K562 (cell line): ENCODE results near the gene DNALI1. TPM values are rescaled to one million over a fixed set of nuclear protein-coding genes. Genes with fewer than 3 reads are reported as not detected.

Experiments
- CBX8 ChIP-seq: fragments of 200-600 bp; sonication (generic); IDR thresholded peaks from 2 replicates; pipeline ENCODE4 v1.6.1; 2012; ENCODE audit warnings: borderline replicate concordance, mixed run types, low read depth, mild to moderate bottlenecking, moderate library complexity, mixed read lengths, low read length, control low read depth, inconsistent platforms; ENCODE audit not compliant: poor library complexity, severe bottlenecking; ENCODE audit errors: extremely low read depth
- CTCF ChIP-seq, 3 experiments: IDR thresholded peaks in 2 of 3; conservative IDR thresholded peaks in 1 of 3; 2 replicates each; pipeline ENCODE4 v1.5.1; 2011 to 2012; ENCODE audit warnings: low read length in 3 of 3, mild to moderate bottlenecking in 3 of 3, control low read depth in 2 of 3, improper control_type of control experiment in 1 of 3, inconsistent platforms in 1 of 3, low read depth in 1 of 3, mixed read lengths in 1 of 3, moderate library complexity in 1 of 3; ENCODE audit not compliant: insufficient read depth in 2 of 3
- MTA2 ChIP-seq: fragments of 450-650 bp; IDR thresholded peaks from 2 replicates; pipeline ENCODE4 v1.6.1; 2016; ENCODE audit warnings: low read depth
- NCOR1 ChIP-seq: fragments of 450-650 bp; IDR thresholded peaks from 2 replicates; pipeline ENCODE4 v1.6.1; 2016; ENCODE audit warnings: mild to moderate bottlenecking, moderate library complexity
- PHB ChIP-seq: fragments of 250-450 bp; sonication (Bioruptor Pico); IDR thresholded peaks from 2 replicates; pipeline ENCODE4 v1.5.0; 2021
- POLR2A ChIP-seq: fragments of 450-650 bp; conservative IDR thresholded peaks from 2 replicates; pipeline ENCODE4 v1.6.1; 2016
- STAT5A ChIP-seq: IDR thresholded peaks from 2 replicates; pipeline ENCODE4 v1.6.1; 2012; ENCODE audit warnings: low read length, inconsistent platforms, borderline replicate concordance
- ZNF592 ChIP-seq: fragments of 450-650 bp; IDR thresholded peaks from 2 replicates; pipeline ENCODE4 v1.6.1; 2017; ENCODE audit warnings: antibody characterized with exemption, mild to moderate bottlenecking
- polyA plus RNA-seq, 8 experiments: library from polyadenylated mRNA; depleted of rRNA in 4 of 8; stranded (reverse) in 5 of 8; unstranded in 3 of 8; fragments of >200 nt; fragmentation: Nextera tagmentation in 2 of 8; fragmentation: Illumina TruSeq in 1 of 8; extraction: Ambion mirVana in 2 of 8; extraction: Trizol in 1 of 8; gene quantifications; 2 replicates each; pipeline versions ENCODE4 v1.2.1 to v1.2.3, GENCODE V29; 2011 to 2014; ENCODE audit warnings: inconsistent platforms in 1 of 8, missing spikeins in 1 of 8
- total RNA-seq, 7 experiments: library from RNA; depleted of rRNA in 6 of 7; stranded (reverse); fragments of >200 nt in 6 of 7; fragmentation: Illumina TruSeq in 2 of 7; extraction: Trizol in 2 of 7; gene quantifications; 2 replicates each; pipeline versions ENCODE4 v1.2.1 to v1.2.3, GENCODE V29; 2011 to 2021; ENCODE audit warnings: low replicate concordance in 1 of 7

Gene DNALI1
- total and polyA plus RNA-seq, 9 of the 15 experiments (the other 6 are each of a cell fraction or from before 2014, with no cell fraction given): 0.87 to 5.6 (median 1.2) TPM

- TF ChIP-seq CTCF (IDR thresholded peaks at IDR 0.05 in 2 of 3, conservative IDR thresholded peaks at IDR 0.05 in 1 of 3; ENCODE audit: insufficient read depth in 2 of 3, low read depth in 1 of 3, low read length in 3 of 3): no peak
- TF ChIP-seq POLR2A: no peak
- TF ChIP-seq ZNF592: no peak
- TF ChIP-seq CBX8: no peak
- TF ChIP-seq STAT5A: no peak
- no peak for TF ChIP-seq MTA2
- TF ChIP-seq NCOR1: no peak
- no peak for TF ChIP-seq PHB (CRISPR knock-in tag)
Observed at GRCh38 chr1:37540036-37540785, 16.5 kb upstream of the DNALI1 start (continued).
